Measurements from ENCODE around the gene LIMS2.

The LIMS2 gene

GRCh38 chr2:127674241-127675209 lies 805 bp downstream of the LIMS2 start:
- DNase-seq (ENCODE audit: low read depth, low spot score) = no peak

- DNase-seq (ENCODE audit: low read depth, low spot score) = no peak
Observed at GRCh38 chr2:127673291-127674069, 1.9 kb downstream of the LIMS2 start.

GRCh38 chr2:127672341-127673224 lies 2.7 kb downstream of the LIMS2 start:
- no peak for DNase-seq (ENCODE audit: low read depth, low spot score)

DNA sequence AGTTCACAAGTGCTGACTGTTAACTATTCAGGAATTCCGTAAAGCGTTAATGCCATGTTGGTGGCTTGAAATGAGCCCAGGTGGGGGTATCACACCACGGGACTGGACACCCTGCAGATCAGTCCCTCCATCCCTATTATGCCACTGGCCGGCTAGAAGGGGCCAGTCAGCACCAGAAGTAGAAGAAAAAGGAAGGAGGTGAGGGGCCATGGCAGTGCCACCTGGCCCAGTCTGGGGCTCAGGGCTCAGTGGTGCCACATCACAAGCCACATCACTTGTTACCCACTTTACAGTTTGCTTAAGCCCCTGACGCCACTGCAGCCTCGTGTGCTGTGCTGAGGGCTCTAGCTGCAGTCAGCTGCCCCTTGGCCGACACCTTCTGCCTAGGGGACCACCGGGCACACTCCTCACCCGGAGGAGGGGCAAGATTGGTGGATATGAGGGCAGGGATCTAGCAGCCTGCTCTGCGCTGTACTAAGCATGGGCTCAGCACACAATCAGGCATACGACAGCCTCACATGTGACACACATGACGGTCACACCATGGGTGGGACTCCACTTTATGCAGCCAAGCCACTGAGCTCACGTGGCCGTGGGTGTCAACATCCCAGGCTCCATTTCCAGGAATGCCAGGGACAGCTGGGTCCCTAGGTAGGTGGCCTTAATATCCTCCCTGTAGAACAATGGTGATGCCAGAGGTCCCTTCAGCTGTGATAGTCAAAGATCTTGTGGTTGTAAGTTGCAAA lies 3.6 kb downstream of the LIMS2 start:
- no peak for DNase-seq (ENCODE audit: low read depth, low spot score)

- DNase-seq (ENCODE audit: low read depth, low spot score) = no peak
Observed at GRCh38 chr2:127670957-127671290, 4.4 kb downstream of the LIMS2 start.

GRCh38 chr2:127670055-127670956 lies 5.0 kb downstream of the LIMS2 start:
- no peak for DNase-seq (ENCODE audit: low read depth, low spot score)

GRCh38 chr2:127669056-127669455 lies 6.3 kb downstream of the LIMS2 start:
- DNase-seq (ENCODE audit: low read depth, low spot score) = no peak

- DNase-seq (ENCODE audit: low read depth, low spot score) = no peak
Observed at GRCh38 chr2:127665267-127665893, 9.9 kb downstream of the LIMS2 start.

GRCh38 chr2:127664895-127665225 lies 10.5 kb downstream of the LIMS2 start:
- DNase-seq (ENCODE audit: low read depth, low spot score) = no peak

GRCh38 chr2:127664065-127664894 lies 11.1 kb downstream of the LIMS2 start:
- no peak for DNase-seq (ENCODE audit: low read depth, low spot score)

DNA sequence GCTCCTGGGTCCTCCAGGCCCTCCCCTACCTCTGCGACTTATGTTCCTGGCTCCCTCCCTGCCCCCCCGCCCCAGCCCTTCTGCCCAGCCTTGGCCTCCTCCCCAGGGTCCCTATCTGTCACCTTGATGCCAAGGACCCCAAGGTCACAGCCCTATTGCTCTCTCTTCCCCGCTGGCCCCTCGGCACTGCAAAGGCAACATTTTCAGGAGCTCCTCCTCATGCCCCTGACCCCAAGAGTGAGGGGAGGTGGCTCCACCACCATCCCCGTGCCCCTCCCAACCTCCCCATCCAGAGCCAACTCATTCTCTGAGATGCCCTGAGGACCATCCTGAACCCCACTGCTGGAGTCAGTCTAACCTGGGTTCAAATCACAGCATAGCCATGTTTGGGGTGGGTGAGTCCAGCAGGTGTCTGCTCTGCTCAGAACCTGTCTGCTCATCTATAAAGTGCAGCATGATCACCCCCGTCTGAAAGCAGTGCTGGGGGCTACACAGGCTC lies 11.7 kb downstream of the LIMS2 start:
- no peak for DNase-seq (ENCODE audit: low read depth, low spot score)

DNA sequence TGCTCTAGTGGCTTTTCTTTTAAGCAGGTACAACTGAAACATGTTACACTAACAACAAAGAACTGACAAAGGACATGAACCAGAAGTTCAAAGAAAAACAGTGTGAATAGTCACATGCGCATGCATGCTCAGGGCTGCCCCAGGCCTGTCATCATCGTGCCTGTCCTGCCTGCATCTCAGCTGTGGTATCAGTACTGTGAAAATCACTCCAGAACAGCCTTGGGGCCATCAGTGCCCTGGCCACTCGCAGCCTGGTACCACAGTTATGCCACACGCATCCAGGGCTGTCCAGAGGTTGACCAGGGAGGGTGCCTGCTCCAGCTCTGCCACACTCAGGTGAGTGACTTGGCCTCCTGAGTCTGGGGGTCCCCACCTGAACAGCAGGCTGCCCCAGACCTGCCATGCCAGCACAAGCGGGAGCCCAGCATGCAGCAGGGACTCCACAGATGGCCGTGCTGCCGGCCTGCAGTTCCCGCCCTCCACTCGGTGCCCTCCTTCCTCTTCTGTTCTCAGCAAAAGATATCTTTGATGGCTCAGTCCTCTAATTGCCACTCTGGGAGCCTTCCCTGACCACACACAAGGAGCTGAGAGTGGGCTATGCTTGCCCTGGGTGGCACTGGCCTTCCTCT lies 12.3 kb downstream of the LIMS2 start:
- no peak for DNase-seq (ENCODE audit: low read depth, low spot score)

- no peak for DNase-seq (ENCODE audit: low read depth, low spot score)
Observed at GRCh38 chr2:127661949-127662510, 13.3 kb downstream of the LIMS2 start.

- no peak for DNase-seq (ENCODE audit: low read depth, low spot score)
Observed at GRCh38 chr2:127661072-127661649, 14.2 kb downstream of the LIMS2 start.

- DNase-seq (ENCODE audit: low read depth, low spot score) = no peak
Observed at GRCh38 chr2:127660291-127660578, 15.1 kb downstream of the LIMS2 start.

- no peak for DNase-seq (ENCODE audit: low read depth, low spot score)
Observed at GRCh38 chr2:127659408-127660290, 15.7 kb downstream of the LIMS2 start.
